Activated naive CD8-positive, alpha-beta T cell (primary cell): ENCODE measurements around the gene CACFD1.

Experiments used
- H3K27ac Mint-ChIP-seq: one replicate; pipeline ENCODE4 v1.8.0; 2021; ENCODE audit warnings: mixed read lengths
- H3K27me3 Mint-ChIP-seq: one replicate; pipeline ENCODE4 v1.8.0; 2021; ENCODE audit warnings: mixed read lengths
- H3K36me3 Mint-ChIP-seq: one replicate; pipeline ENCODE4 v1.8.0; 2021; ENCODE audit warnings: mixed read lengths
- H3K4me1 Mint-ChIP-seq: one replicate; pipeline ENCODE4 v1.8.0; 2021; ENCODE audit warnings: low read depth, mixed read lengths
- H3K4me3 Mint-ChIP-seq: one replicate; pipeline ENCODE4 v1.8.0; 2021; ENCODE audit warnings: mild to moderate bottlenecking, mixed read lengths
- H3K9me3 Mint-ChIP-seq: one replicate; pipeline ENCODE4 v1.8.0; 2021; ENCODE audit warnings: low read depth, mixed read lengths

The CACFD1 gene

DNA sequence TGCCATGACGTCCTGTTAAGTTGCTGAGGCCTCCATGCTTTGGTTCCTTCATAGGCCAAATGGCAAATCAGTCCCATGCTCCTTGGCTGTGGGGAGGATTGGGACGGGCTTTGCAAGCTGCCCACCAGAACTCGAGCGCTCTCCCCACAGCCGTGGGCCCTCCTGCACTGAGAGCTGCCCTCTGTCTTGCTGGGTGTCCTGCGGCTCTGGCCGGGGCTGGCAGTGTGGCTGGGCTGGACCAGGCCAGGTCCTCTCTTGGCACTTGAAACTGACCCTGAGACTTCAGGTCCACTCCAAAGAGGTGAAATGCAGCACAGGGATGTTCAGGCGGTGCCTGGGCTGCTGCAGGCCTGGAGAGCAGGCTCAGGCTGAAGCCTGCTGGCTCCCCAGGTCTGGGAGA is 57.9 kb downstream of the CACFD1 start:
- Mint-ChIP-seq H3K27me3 (no peaks in the 10 kb centered on the region), H3K9me3 (no peaks in the 10 kb centered on the region), H3K36me3 (no peaks in the 10 kb centered on the region), H3K4me3 (no peak overlapping the region), H3K27ac (no peak overlapping the region), H3K4me1 (no peaks in the 10 kb centered on the region)

DNA sequence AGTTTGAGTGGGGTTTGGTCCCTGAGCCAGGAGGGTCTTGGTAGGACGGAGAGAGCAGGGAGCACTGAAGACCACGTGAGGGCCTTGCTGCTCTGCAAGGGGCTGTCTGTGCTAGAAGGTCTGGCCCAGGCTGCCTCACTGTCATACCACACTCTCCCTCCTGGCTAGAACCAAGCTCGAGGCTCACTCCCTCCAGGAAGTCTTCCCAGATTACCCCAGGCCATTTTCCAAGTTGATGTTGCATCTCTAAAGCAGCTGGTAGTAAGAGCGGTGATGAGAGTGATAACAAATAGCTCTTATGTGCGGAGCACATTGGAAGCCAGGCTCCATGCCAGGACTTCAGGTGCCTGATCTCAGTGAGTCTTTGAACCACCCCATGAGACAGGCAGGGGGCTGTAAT is 58.4 kb downstream of the CACFD1 start:
- Mint-ChIP-seq H3K4me3 (no peak overlapping the region), H3K27ac (no peak overlapping the region), H3K36me3 (no peaks in the 10 kb centered on the region), H3K27me3 (no peaks in the 10 kb centered on the region), H3K4me1 (no peaks in the 10 kb centered on the region), H3K9me3 (no peaks in the 10 kb centered on the region)

DNA sequence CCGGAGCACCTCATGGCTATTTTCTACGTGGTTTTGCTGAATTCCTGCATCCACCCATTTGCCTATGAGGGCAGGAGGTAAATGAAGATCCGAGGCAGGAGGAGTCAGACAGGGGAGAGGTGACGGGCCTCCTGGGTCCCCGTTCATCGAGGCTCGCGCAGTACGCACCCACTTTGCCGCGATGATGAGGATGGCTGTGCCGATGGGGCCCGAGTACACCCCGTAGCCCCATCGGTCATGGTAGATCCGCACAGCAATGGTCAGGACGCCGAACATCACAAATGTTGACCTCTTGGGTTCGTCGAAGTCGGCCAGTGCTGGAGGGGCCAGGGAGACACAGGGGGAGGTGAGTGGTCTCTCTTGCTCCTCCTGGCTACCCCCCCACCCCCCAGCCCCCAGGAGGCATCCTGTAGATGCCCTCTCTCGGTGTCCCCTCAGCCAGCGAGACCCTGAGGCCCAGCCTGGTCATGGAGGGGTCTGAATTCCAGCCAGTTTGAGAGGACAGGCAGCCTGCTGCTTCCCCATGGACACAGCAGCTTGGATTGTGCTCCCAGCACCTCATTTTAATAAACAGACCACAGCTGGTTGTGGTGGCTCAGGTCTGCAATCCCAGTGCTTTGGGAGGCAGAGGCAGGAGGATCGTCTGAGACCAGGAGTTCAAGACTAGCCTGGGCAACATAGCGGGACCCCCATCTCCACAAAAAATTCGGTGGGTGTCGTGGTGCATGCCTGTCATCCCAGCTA is 59.1 kb downstream of the CACFD1 start:
- H3K36me3 Mint-ChIP-seq, result no peaks in the 10 kb centered on the region
- no peaks in the 10 kb centered on the region for H3K9me3 Mint-ChIP-seq
- no peaks in the 10 kb centered on the region for H3K4me1 Mint-ChIP-seq
- H3K4me3 Mint-ChIP-seq, result no peak overlapping the region
- H3K27me3 Mint-ChIP-seq, result no peaks in the 10 kb centered on the region
- H3K27ac Mint-ChIP-seq, result no peak overlapping the region

DNA sequence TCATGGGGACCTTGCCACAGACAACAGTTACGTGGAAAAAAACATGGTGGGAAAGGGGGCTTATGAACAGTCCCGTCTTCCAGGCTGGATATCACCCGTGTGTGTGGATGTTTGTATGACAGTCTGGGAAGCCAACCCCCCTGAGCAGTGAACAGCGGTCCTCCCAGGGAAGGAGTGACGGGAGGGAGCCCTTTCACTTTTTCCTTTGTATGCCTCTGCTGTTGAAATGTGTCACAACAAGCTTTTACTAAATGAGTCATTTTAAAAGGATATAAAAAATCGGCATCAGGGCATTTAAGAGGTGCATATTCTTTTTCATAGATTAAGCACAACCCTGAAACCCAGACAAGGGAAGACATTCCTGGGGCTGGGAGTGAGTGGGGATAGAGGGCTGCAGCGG is 59.9 kb downstream of the CACFD1 start:
- no peak overlapping the region for H3K4me3 Mint-ChIP-seq
- no peaks in the 10 kb centered on the region for H3K9me3 Mint-ChIP-seq
- no peaks in the 10 kb centered on the region for H3K36me3 Mint-ChIP-seq
- H3K27ac Mint-ChIP-seq, result no peak overlapping the region
- no peaks in the 10 kb centered on the region for H3K27me3 Mint-ChIP-seq
- H3K4me1 Mint-ChIP-seq, result no peaks in the 10 kb centered on the region

DNA sequence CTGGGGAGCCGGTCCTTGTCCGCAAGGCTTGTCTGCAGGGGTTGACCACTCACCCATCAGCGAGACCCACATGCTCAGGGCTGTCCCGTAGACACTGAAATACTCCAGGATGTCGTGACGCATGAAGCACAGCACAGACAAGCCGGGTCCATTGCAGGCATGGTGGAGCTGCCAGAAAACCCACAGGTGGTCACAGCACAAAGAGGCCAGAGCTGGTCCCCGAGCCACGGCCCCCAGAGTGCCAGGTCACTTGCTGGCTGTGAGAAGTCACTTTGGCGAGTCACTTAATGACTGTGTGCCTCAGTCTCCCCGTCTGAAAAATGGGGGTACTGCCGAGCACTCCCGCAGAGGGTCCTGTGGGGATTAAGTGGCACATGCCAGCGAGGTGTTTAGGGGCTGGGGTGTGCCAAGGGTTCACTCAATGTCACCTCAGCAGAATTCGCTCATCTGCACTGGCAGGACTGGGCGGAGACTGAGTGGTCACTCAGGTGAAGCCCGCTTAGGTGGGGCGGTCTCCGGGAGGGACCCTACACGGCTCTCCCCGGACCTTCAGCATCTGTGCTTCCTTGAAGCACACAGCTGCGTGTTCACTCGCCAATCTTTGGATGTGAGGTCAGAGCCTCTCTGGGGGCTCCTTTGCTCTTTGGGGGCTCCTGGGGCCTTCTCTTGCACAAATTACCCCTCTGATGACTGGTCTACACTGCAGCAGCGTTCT is 60.5 kb downstream of the CACFD1 start:
- Mint-ChIP-seq H3K36me3 (no peaks in the 10 kb centered on the region), H3K9me3 (no peaks in the 10 kb centered on the region), H3K27ac (no peak overlapping the region), H3K4me3 (no peak overlapping the region), H3K4me1 (no peaks in the 10 kb centered on the region), H3K27me3 (no peaks in the 10 kb centered on the region)
